Activated naive CD8-positive, alpha-beta T cell treated with anti-CD3 and anti-CD28 coated beads, Interleukin-2, amount 10 ng/mL, durations not matched to agents 7 days and 5 days (primary cell): Measurements from ENCODE around the gene CD300LF. TPM values are rescaled to one million over a fixed set of nuclear protein-coding genes. Genes with fewer than 3 reads are reported as not detected.
A peak's percentile ranks its signal among the peaks of the same experiment; 100 is the strongest.

ENCODE experiments used
- ATAC-seq: fragments of 150-1000 bp; cut with Tn5 transposase; one replicate; pipeline ENCODE4 v1.10.0; 2021; ENCODE audit warnings: low read depth, moderate library complexity
- POLR2A ChIA-PET: fragments of 350-600 bp; sonication (Branson Sonifier 250); formaldehyde crosslinking; loops from one replicate; lab custom pipeline; 2021; ENCODE audit warnings: antibody characterized with exemption; lab: Charles Lee
- DNase-seq: peaks from one replicate; pipeline ENCODE4 v3.0.0; 2021
- H3K27ac Mint-ChIP-seq: one replicate; pipeline ENCODE4 v1.8.0; 2022; ENCODE audit warnings: mild to moderate bottlenecking, mixed read lengths
- H3K27me3 Mint-ChIP-seq: one replicate; pipeline ENCODE4 v1.8.0; 2022; ENCODE audit warnings: mild to moderate bottlenecking, moderate library complexity, mixed read lengths
- H3K36me3 Mint-ChIP-seq: one replicate; pipeline ENCODE4 v1.8.0; 2021; ENCODE audit warnings: mild to moderate bottlenecking, mixed read lengths
- H3K4me1 Mint-ChIP-seq: one replicate; pipeline ENCODE4 v1.8.0; 2021; ENCODE audit warnings: mixed read lengths
- H3K4me3 Mint-ChIP-seq: one replicate; pipeline ENCODE4 v1.8.0; 2022; ENCODE audit warnings: mild to moderate bottlenecking, moderate library complexity, mixed read lengths
- H3K9me3 Mint-ChIP-seq: one replicate; pipeline ENCODE4 v1.8.0; 2021; ENCODE audit warnings: mixed read lengths
- total RNA-seq, 2 experiments: library from RNA; stranded (reverse); gene quantifications; one replicate each; pipeline ENCODE4 v1.2.3, GENCODE V29; 2021

CD300LF gene
- total RNA-seq, 2 experiments from 2014 or later: 0.25 TPM; not detected in 1

GRCh38 chr17:74733365-74734122 lies 20.8 kb upstream of the CD300LF start:
- no peak overlapping the region for H3K27ac Mint-ChIP-seq
- peaks cover 1% of the 10 kb centered on the region for H3K9me3 Mint-ChIP-seq
- POLR2A ChIA-PET: no interaction called here
- DNase-seq (no peak), ATAC-seq (no peak)
- H3K4me1 Mint-ChIP-seq: peaks cover 33% of the 10 kb centered on the region
- no peaks in the 10 kb centered on the region for H3K36me3 Mint-ChIP-seq
- peaks cover 20% of the 10 kb centered on the region for H3K27me3 Mint-ChIP-seq
- H3K4me3 Mint-ChIP-seq: no peak overlapping the region

- ATAC-seq (no peak), DNase-seq (no peak)
- Mint-ChIP-seq H3K27me3 (peaks cover 20% of the 10 kb centered on the region), H3K36me3 (no peaks in the 10 kb centered on the region), H3K9me3 (peaks cover 1% of the 10 kb centered on the region), H3K4me3 (no peak overlapping the region), H3K4me1 (peaks cover 26% of the 10 kb centered on the region), H3K27ac (no peak overlapping the region)
- POLR2A ChIA-PET: no interaction called here
Measured at GRCh38 chr17:74732042-74732867, 19.5 kb upstream of the CD300LF start.

GRCh38 chr17:74731347-74731605 lies 18.6 kb upstream of the CD300LF start:
- POLR2A ChIA-PET: no interaction called here
- Mint-ChIP-seq H3K4me1 (peaks cover 23% of the 10 kb centered on the region), H3K27me3 (peaks cover 17% of the 10 kb centered on the region), H3K27ac (no peak overlapping the region), H3K9me3 (peaks cover 1% of the 10 kb centered on the region), H3K4me3 (peak overlapping the region; percentile 37), H3K36me3 (no peaks in the 10 kb centered on the region)
- ATAC-seq (peak; percentile 11), DNase-seq (no peak)

GRCh38 chr17:74730491-74731346 lies 18.0 kb upstream of the CD300LF start:
- ATAC-seq (peak; percentile 78), DNase-seq (peak; percentile 62)
- Mint-ChIP-seq H3K9me3 (peaks cover 1% of the 10 kb centered on the region), H3K4me3 (peak overlapping the region; percentile 37), H3K27me3 (peaks cover 13% of the 10 kb centered on the region), H3K4me1 (peaks cover 21% of the 10 kb centered on the region), H3K36me3 (no peaks in the 10 kb centered on the region), H3K27ac (peak overlapping the region; percentile 46)
- POLR2A ChIA-PET: no interaction called here

GRCh38 chr17:74729866-74730265 lies 17.1 kb upstream of the CD300LF start:
- Mint-ChIP-seq H3K27me3 (peaks cover 12% of the 10 kb centered on the region), H3K4me3 (peak overlapping the region; percentile 14), H3K27ac (no peak overlapping the region), H3K36me3 (no peaks in the 10 kb centered on the region), H3K9me3 (peaks cover 1% of the 10 kb centered on the region), H3K4me1 (peaks cover 17% of the 10 kb centered on the region)
- DNase-seq (no peak), ATAC-seq (no peak)
- POLR2A ChIA-PET: no interaction called here

GRCh38 chr17:74729368-74729767 lies 16.6 kb upstream of the CD300LF start:
- peaks cover 10% of the 10 kb centered on the region for H3K27me3 Mint-ChIP-seq
- no peak for ATAC-seq
- POLR2A ChIA-PET: no interaction called here
- H3K36me3 Mint-ChIP-seq: no peaks in the 10 kb centered on the region
- peaks cover 1% of the 10 kb centered on the region for H3K9me3 Mint-ChIP-seq
- peaks cover 14% of the 10 kb centered on the region for H3K4me1 Mint-ChIP-seq
- DNase-seq: no peak
- H3K27ac Mint-ChIP-seq: no peak overlapping the region
- H3K4me3 Mint-ChIP-seq: no peak overlapping the region

- Mint-ChIP-seq H3K4me3 (no peak overlapping the region), H3K27me3 (peaks cover 9% of the 10 kb centered on the region), H3K9me3 (no peaks in the 10 kb centered on the region), H3K36me3 (no peaks in the 10 kb centered on the region), H3K27ac (no peak overlapping the region), H3K4me1 (peaks cover 17% of the 10 kb centered on the region)
- POLR2A ChIA-PET: no interaction called here
- DNase-seq (no peak), ATAC-seq (no peak)
Measured at GRCh38 chr17:74728702-74729075, 16.0 kb upstream of the CD300LF start.

GRCh38 chr17:74728033-74728701 lies 15.4 kb upstream of the CD300LF start:
- peaks cover 9% of the 10 kb centered on the region for H3K27me3 Mint-ChIP-seq

GRCh38 chr17:74725111-74725510 lies 12.4 kb upstream of the CD300LF start:
- H3K27ac Mint-ChIP-seq: no peak overlapping the region
- no peaks in the 10 kb centered on the region for H3K9me3 Mint-ChIP-seq
- DNase-seq (no peak), ATAC-seq (no peak)
- peaks cover 31% of the 10 kb centered on the region for H3K27me3 Mint-ChIP-seq
- no peaks in the 10 kb centered on the region for H3K36me3 Mint-ChIP-seq
- no peak overlapping the region for H3K4me3 Mint-ChIP-seq
- H3K4me1 Mint-ChIP-seq: peaks cover 7% of the 10 kb centered on the region
- POLR2A ChIA-PET: no interaction called here

More at GRCh38 chr17:74728033-74728701, 15.4 kb upstream of the CD300LF start:
- no peaks in the 10 kb centered on the region for H3K36me3 Mint-ChIP-seq
- H3K4me1 Mint-ChIP-seq: peaks cover 17% of the 10 kb centered on the region
- no peaks in the 10 kb centered on the region for H3K9me3 Mint-ChIP-seq
- POLR2A ChIA-PET: no interaction called here
- DNase-seq (no peak), ATAC-seq (no peak)
- no peak overlapping the region for H3K4me3 Mint-ChIP-seq
- H3K27ac Mint-ChIP-seq: no peak overlapping the region

GRCh38 chr17:74723891-74724290 lies 11.2 kb upstream of the CD300LF start:
- H3K27me3 Mint-ChIP-seq: peaks cover 37% of the 10 kb centered on the region
- no peak for DNase-seq
- no peaks in the 10 kb centered on the region for H3K9me3 Mint-ChIP-seq
- H3K4me3 Mint-ChIP-seq: no peak overlapping the region
- peaks cover 5% of the 10 kb centered on the region for H3K4me1 Mint-ChIP-seq
- H3K36me3 Mint-ChIP-seq: no peaks in the 10 kb centered on the region
- no peak for ATAC-seq
- no peak overlapping the region for H3K27ac Mint-ChIP-seq
- POLR2A ChIA-PET: no interaction called here

- no peak overlapping the region for H3K4me3 Mint-ChIP-seq
- POLR2A ChIA-PET: no interaction called here
- H3K27ac Mint-ChIP-seq: no peak overlapping the region
- no peaks in the 10 kb centered on the region for H3K9me3 Mint-ChIP-seq
- H3K4me1 Mint-ChIP-seq: peaks cover 5% of the 10 kb centered on the region
- DNase-seq: no peak
- H3K27me3 Mint-ChIP-seq: peaks cover 42% of the 10 kb centered on the region
- H3K36me3 Mint-ChIP-seq: no peaks in the 10 kb centered on the region
- no peak for ATAC-seq
Measured at GRCh38 chr17:74722782-74723181, 10.1 kb upstream of the CD300LF start.

- POLR2A ChIA-PET: no interaction called here
- no peak for ATAC-seq
- H3K36me3 Mint-ChIP-seq: no peaks in the 10 kb centered on the region
- H3K4me3 Mint-ChIP-seq: no peak overlapping the region
- no peak for DNase-seq
- H3K27ac Mint-ChIP-seq: no peak overlapping the region
- peaks cover 54% of the 10 kb centered on the region for H3K27me3 Mint-ChIP-seq
- peaks cover 5% of the 10 kb centered on the region for H3K4me1 Mint-ChIP-seq
- H3K9me3 Mint-ChIP-seq: no peaks in the 10 kb centered on the region
Measured at GRCh38 chr17:74720506-74720905, 7.8 kb upstream of the CD300LF start.

GRCh38 chr17:74715144-74715543 lies 2.4 kb upstream of the CD300LF start:
- ATAC-seq: no peak
- H3K36me3 Mint-ChIP-seq: no peaks in the 10 kb centered on the region
- H3K4me3 Mint-ChIP-seq: no peak overlapping the region
- H3K9me3 Mint-ChIP-seq: no peaks in the 10 kb centered on the region
- no peak for DNase-seq
- H3K27me3 Mint-ChIP-seq: peaks cover 61% of the 10 kb centered on the region
- peaks cover 6% of the 10 kb centered on the region for H3K4me1 Mint-ChIP-seq
- no peak overlapping the region for H3K27ac Mint-ChIP-seq
- POLR2A ChIA-PET: no interaction called here
